ENCODE results near the gene CACFD1. TPM values are rescaled to one million over a fixed set of nuclear protein-coding genes. Genes with fewer than 3 reads are reported as not detected.

CACFD1 gene
- total RNA-seq, 2 donors from 2014 or later: 19.2 to 25.4 TPM

DNA sequence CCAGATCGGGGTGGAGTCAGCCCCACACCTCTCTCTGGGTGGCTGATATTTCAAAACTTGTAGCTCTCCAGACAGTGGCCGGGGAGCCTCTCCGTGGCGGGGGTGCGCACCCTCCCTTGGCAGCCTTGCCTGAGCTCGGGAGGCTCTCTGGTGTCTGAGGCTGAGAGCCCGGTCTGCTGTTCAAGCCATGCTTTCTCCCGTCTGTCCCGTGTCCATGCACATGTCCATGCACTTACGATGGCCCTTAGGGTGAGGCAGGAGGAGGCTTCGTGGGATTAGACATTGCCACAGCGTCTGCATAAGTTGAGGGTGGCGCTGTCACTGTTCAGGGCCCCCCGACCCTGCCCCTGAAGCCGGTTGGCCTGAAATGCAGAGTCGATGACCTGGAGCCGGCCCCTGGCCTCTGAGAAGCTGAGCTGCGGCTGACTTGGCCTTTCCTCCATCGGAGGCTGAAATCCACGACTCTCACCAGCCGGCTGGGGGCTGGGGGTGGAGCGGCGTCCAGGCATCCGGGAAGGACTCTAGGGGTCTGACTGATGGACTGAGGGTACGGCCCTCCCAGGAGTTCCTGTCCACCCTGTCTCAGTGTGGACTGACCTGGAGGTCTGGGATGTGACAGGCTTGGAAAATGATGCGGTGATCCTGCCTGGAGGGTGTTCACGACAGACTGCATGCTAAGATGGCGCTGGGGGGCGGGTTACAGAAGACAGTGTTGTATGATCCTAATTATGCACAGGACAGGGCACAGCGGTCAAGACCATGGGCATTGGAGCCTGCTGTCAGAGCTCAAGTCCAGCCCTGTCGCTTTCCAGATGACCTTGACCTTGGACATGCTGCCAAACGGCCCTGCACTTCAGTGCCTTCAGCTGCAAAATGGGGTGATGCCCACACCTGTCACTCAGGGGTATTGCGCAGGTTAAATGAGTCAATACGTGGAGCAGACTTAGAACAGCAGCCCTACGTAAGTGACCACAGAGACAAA lies 37.4 kb downstream of the CACFD1 start:
- intact Hi-C loops (cut with DNase I): loop anchor here (10.0 kb wide), 1 partner anchor 482 kb away; no protein-coding TSS in a partner anchor
- ATAC-seq: no peak
- TF ChIP-seq, protein P1, sequence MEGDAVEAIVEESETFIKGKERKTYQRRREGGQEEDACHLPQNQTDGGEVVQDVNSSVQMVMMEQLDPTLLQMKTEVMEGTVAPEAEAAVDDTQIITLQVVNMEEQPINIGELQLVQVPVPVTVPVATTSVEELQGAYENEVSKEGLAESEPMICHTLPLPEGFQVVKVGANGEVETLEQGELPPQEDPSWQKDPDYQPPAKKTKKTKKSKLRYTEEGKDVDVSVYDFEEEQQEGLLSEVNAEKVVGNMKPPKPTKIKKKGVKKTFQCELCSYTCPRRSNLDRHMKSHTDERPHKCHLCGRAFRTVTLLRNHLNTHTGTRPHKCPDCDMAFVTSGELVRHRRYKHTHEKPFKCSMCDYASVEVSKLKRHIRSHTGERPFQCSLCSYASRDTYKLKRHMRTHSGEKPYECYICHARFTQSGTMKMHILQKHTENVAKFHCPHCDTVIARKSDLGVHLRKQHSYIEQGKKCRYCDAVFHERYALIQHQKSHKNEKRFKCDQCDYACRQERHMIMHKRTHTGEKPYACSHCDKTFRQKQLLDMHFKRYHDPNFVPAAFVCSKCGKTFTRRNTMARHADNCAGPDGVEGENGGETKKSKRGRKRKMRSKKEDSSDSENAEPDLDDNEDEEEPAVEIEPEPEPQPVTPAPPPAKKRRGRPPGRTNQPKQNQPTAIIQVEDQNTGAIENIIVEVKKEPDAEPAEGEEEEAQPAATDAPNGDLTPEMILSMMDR (IDR thresholded peaks at IDR 0.05): no peak
- no peak for TF ChIP-seq POLR2A (IDR thresholded peaks at IDR 0.05)
- Histone ChIP-seq H3K36me3 (replicated peaks in 1 of 2; ENCODE audit: insufficient read depth in 1 of 2, low read depth in 2 of 2) (no peaks in the 10 kb centered on the region), H3K9me3 (peaks cover 0 to 5% (median 0%) of the 10 kb centered on the region in 3 donors), H3K4me1 (peaks cover 5% of the 10 kb centered on the region), H3K4me3 (no peak overlapping the region), H3K27me3 (no peaks in the 10 kb centered on the region), H3K27ac (no peak overlapping the region)
- no peak for DNase-seq
- 48 to 72% methylated on average over 10 to 35 of the region's 35 CpGs for WGBS, 2 donors

DNA sequence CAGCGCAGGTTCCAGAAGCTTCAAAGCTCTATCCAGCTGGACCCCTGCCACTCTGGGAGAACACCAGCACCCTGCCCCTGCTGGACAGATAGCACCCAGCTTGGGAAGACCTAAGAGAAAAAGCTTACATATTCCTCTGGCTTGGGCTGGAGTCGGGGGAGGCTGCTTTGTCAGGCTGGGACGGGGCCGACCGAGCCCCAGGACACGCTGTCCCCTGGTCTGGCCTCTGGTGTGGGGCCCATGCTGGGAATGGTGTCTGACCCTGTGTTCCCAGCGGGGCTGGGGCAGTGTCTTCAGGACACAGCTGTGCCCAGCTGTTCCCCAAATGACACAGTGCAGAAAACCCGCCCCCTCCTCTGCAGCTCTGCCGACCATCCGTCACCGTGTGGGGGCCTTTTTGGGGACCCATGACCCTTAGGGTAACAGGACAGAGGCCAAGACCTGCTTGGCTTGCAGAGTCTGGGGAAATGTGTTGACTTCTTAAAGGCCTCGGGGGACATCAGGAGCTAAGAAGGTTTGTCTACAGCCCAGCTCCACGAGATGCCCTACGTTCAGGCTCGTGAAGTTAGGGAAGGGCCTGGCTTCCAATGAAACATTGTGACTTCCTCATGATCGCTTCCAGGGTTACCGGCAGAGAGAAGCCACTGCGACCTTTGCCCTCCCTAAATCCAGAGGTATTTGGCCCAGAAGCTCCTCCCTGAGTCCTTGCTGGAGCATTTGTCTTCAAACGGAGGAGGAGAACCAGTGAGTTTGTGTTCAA lies 39.5 kb downstream of the CACFD1 start:
- no peak for DNase-seq

DNA sequence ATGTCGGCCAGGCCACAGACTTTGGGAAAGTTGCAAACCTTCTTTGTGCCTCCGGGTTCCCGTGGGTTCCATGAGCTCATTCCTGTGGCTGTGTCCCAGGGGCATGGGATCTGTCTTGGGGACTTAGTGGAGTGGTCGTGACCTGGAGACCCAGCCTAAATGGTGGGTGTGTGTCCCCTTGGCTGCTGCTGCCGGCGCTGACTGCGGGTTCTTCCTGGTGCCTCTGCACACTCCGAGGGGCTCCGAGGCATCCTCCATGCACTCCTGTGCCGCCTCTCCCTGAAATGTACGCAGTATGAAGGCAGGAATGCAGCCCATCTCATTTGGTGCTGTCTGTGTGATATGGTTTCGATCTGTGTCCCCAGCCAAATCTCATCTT lies 40.1 kb downstream of the CACFD1 start:
- intact Hi-C loops (cut with DNase I): loop anchor here (10.0 kb wide), 1 partner anchor 485 kb away; no protein-coding TSS in a partner anchor
- Histone ChIP-seq H3K4me1 (no peaks in the 10 kb centered on the region), H3K27ac (no peak overlapping the region), H3K36me3 (replicated peaks in 1 of 2; ENCODE audit: insufficient read depth in 1 of 2, low read depth in 2 of 2) (no peaks in the 10 kb centered on the region), H3K9me3 (peaks cover 0 to 9% (median 0%) of the 10 kb centered on the region in 3 donors), H3K27me3 (no peaks in the 10 kb centered on the region), H3K4me3 (no peak overlapping the region)
- DNase-seq: no peak
- no peak for TF ChIP-seq POLR2A (IDR thresholded peaks at IDR 0.05)
- TF ChIP-seq, protein P1 (IDR thresholded peaks at IDR 0.05): no peak
- no peak for ATAC-seq
- 67 to 74% methylated on average over 7 to 11 of the region's 12 CpGs for WGBS, 2 donors

More for the DNA sequence above, 39.5 kb downstream of the CACFD1 start:
- H3K4me3 ChIP-seq: no peak overlapping the region
- no peak for TF ChIP-seq POLR2A (IDR thresholded peaks at IDR 0.05)
- TF ChIP-seq, protein P1 (IDR thresholded peaks at IDR 0.05): no peak
- no peaks in the 10 kb centered on the region for H3K36me3 ChIP-seq (replicated peaks in 1 of 2; ENCODE audit: insufficient read depth in 1 of 2, low read depth in 2 of 2)
- ATAC-seq: peak; percentile 50
- H3K4me1 ChIP-seq: no peaks in the 10 kb centered on the region
- no peaks in the 10 kb centered on the region for H3K27me3 ChIP-seq
- H3K9me3 ChIP-seq: peaks cover 0 to 9% (median 0%) of the 10 kb centered on the region in 3 donors
- intact Hi-C loops (cut with DNase I): loop anchor here (10.0 kb wide), 1 partner anchor 485 kb away; no protein-coding TSS in a partner anchor
- WGBS, 2 donors: 70 to 80% methylated on average over 6 to 19 of the region's 19 CpGs
- no peak overlapping the region for H3K27ac ChIP-seq

DNA sequence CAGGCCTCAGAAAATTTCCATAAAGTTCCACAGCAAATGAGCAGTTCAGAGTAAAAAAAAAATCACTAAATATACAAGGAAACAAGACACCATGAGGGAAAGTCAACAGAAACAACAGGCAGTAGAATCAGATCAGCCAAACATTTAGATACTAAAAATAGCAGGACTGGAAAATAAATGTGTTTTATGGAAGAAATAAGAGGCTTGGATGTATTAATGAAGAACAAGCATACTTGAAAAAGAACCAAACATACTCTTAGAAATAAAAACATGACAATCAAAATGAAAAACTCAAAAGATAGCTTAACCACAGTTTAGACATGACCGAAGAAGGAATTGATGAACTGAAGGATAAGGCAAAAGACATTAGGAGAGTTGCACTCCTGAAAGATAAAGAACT lies 42.3 kb downstream of the CACFD1 start:
- WGBS, 2 donors: 90 to 100% methylated on average over 1 of the region's 1 CpG
- Histone ChIP-seq H3K36me3 (replicated peaks in 1 of 2; ENCODE audit: insufficient read depth in 1 of 2, low read depth in 2 of 2) (no peaks in the 10 kb centered on the region), H3K27me3 (no peaks in the 10 kb centered on the region), H3K9me3 (peaks cover 0 to 9% (median 0%) of the 10 kb centered on the region in 3 donors), H3K4me3 (no peak overlapping the region), H3K27ac (no peak overlapping the region), H3K4me1 (peaks cover 13% of the 10 kb centered on the region)
- TF ChIP-seq POLR2A (IDR thresholded peaks at IDR 0.05): no peak
- TF ChIP-seq, protein P1 (IDR thresholded peaks at IDR 0.05): no peak
- no peak for DNase-seq
- intact Hi-C loops (cut with DNase I): no loop called here
- no peak for ATAC-seq

Measured in body of pancreas (tissue), 4 donors.